Vagina (tissue), 2 donors: Measurements from ENCODE around the gene ECPAS. TPM values are rescaled to one million over a fixed set of nuclear protein-coding genes. Genes with fewer than 3 reads are reported as not detected.

Source experiments
- DNase-seq, 2 donors: peaks; one replicate each; pipeline ENCODE4 v3.0.0-alpha.2; 2017; ENCODE audit errors: extremely low spot score in 2 of 2
- H3K27ac ChIP-seq: fragments of 200-600 bp; sonication (generic); one replicate; pipeline ENCODE4 v1.5.1; 2019
- H3K27me3 ChIP-seq: fragments of 200-600 bp; sonication (generic); one replicate; pipeline ENCODE4 v1.5.1; 2019
- H3K36me3 ChIP-seq, 2 donors: fragments of 200-600 bp; sonication (generic); one replicate each; pipeline ENCODE4 v1.5.1; 2017 to 2019
- H3K4me1 ChIP-seq: fragments of 200-600 bp; sonication (generic); one replicate; pipeline ENCODE4 v1.5.1; 2019
- H3K4me3 ChIP-seq, 2 donors: fragments of 200-600 bp; sonication (generic); 1 replicate in 1 of 2; 2 replicates in 1 of 2; pipeline ENCODE4 v1.5.1; 2016 to 2019
- H3K9me3 ChIP-seq: fragments of 200-600 bp; sonication (generic); one replicate; pipeline ENCODE4 v1.5.1; 2019
- POLR2A ChIP-seq, 2 donors: fragments of 450-650 bp; IDR thresholded peaks; one replicate each; pipeline ENCODE4 v1.6.1; 2017; ENCODE audit warnings: antibody characterized with exemption in 2 of 2, mild to moderate bottlenecking in 2 of 2, moderate library complexity in 2 of 2
- POLR2AphosphoS5 ChIP-seq, 2 donors: sonication (generic); formaldehyde crosslinking; IDR thresholded peaks; one replicate each; pipeline ENCODE4 v1.9.0; 2017; ENCODE audit warnings: antibody characterized with exemption in 2 of 2, mild to moderate bottlenecking in 2 of 2, low read depth in 1 of 2; ENCODE audit not compliant: insufficient read depth in 1 of 2
- intact Hi-C: fragments of 100-400 bp; cut with DNase I; formaldehyde crosslinking; loops from one replicate; pipeline ENCODE4 v1.15.1; 2023
- total RNA-seq: library from RNA; depleted of rRNA; stranded (reverse); fragments of >200 nt; gene quantifications from one replicate; pipeline ENCODE4 v1.2.3, GENCODE V29; 2016
- TF ChIP-seq, protein P1 (sequence below), 3 experiments: fragments of 450-650 bp in 2 of 3; fragments of 200-600 bp in 1 of 3; sonication (generic) in 1 of 3; IDR thresholded peaks; one replicate each; pipeline ENCODE4 v1.5.1; 2017 to 2019; ENCODE audit warnings: antibody characterized with exemption in 3 of 3, mild to moderate bottlenecking in 2 of 3, moderate library complexity in 2 of 3

ECPAS gene
- total RNA-seq, 1 donor from 2014 or later = 62.9 TPM

GRCh38 chr9:111400564-111400898, 83.7 kb downstream of the ECPAS start:
- H3K4me3 ChIP-seq = no peak overlapping the region
- H3K36me3 ChIP-seq = peaks cover 5 to 79% of the 10 kb centered on the region in 2 donors
- H3K4me1 ChIP-seq = no peaks in the 10 kb centered on the region
- peaks cover 9% of the 10 kb centered on the region for H3K9me3 ChIP-seq
- no peak for DNase-seq
- no peaks in the 10 kb centered on the region for H3K27me3 ChIP-seq
- intact Hi-C loops = no loop called here
- TF ChIP-seq, protein P1, sequence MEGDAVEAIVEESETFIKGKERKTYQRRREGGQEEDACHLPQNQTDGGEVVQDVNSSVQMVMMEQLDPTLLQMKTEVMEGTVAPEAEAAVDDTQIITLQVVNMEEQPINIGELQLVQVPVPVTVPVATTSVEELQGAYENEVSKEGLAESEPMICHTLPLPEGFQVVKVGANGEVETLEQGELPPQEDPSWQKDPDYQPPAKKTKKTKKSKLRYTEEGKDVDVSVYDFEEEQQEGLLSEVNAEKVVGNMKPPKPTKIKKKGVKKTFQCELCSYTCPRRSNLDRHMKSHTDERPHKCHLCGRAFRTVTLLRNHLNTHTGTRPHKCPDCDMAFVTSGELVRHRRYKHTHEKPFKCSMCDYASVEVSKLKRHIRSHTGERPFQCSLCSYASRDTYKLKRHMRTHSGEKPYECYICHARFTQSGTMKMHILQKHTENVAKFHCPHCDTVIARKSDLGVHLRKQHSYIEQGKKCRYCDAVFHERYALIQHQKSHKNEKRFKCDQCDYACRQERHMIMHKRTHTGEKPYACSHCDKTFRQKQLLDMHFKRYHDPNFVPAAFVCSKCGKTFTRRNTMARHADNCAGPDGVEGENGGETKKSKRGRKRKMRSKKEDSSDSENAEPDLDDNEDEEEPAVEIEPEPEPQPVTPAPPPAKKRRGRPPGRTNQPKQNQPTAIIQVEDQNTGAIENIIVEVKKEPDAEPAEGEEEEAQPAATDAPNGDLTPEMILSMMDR (IDR thresholded peaks at IDR 0.05) = no peak
- H3K27ac ChIP-seq = no peak overlapping the region

DNA sequence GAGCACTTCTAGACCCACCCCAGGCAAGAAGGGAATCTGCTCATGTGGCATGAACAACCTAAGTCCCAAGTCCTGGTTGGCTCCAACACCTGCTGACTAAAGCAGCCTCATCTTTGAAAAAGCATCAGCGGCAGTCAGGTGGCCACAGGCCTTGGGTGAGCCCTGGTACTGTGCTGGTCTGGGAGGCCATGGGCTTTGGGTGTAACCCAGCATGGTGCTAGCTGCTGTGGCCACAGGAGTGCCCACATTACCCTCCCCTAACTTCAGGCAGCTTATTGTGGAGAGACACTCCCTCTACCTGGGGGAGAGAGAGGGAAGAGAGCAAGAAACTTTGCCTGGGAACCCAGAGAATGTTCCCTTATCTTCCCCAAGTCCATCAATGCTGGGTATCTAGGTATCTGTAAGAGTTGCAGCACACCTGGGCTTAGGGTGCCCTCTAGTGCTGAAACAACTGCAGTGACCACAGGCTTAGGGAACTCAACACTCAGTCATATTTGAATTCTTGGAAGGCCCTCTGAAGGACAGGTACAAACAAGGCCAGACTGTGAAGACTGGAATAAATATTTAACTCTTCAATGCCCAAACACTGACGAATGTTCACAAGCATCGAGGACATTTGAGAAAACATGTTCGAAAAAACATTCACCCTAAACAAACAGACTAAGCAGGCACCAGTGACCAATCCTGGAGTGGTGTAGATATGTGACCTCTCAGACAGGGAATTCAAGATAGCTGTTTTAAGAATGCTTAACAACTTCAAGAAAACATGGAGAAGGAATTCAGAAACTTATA, 84.2 kb downstream of the ECPAS start:
- no peak overlapping the region for H3K27ac ChIP-seq
- H3K36me3 ChIP-seq = peaks cover 5 to 79% of the 10 kb centered on the region in 2 donors
- intact Hi-C loops = no loop called here
- H3K9me3 ChIP-seq = peaks cover 9% of the 10 kb centered on the region
- no peak for DNase-seq
- H3K4me1 ChIP-seq = no peaks in the 10 kb centered on the region
- H3K4me3 ChIP-seq = no peak overlapping the region
- no peak for TF ChIP-seq POLR2A (IDR thresholded peaks at IDR 0.05)
- TF ChIP-seq, protein P1 (IDR thresholded peaks at IDR 0.05) = no peak
- TF ChIP-seq POLR2AphosphoS5 (IDR thresholded peaks at IDR 0.05; ENCODE audit: insufficient read depth in 1 of 2, low read depth in 1 of 2) = no peak
- H3K27me3 ChIP-seq = no peaks in the 10 kb centered on the region

- Histone ChIP-seq H3K36me3 (peaks cover 5 to 75% of the 10 kb centered on the region in 2 donors), H3K9me3 (peaks cover 9% of the 10 kb centered on the region), H3K4me1 (no peaks in the 10 kb centered on the region), H3K27me3 (no peaks in the 10 kb centered on the region), H3K4me3 (no peak overlapping the region), H3K27ac (no peak overlapping the region)
- TF ChIP-seq POLR2AphosphoS5 (IDR thresholded peaks at IDR 0.05; ENCODE audit: insufficient read depth in 1 of 2, low read depth in 1 of 2) = no peak
- TF ChIP-seq, protein P1 (IDR thresholded peaks at IDR 0.05) = no peak
- no peak for TF ChIP-seq POLR2A (IDR thresholded peaks at IDR 0.05)
- intact Hi-C loops = no loop called here
- no peak for DNase-seq
Observed at GRCh38 chr9:111399211-111399739, 84.9 kb downstream of the ECPAS start.

DNA sequence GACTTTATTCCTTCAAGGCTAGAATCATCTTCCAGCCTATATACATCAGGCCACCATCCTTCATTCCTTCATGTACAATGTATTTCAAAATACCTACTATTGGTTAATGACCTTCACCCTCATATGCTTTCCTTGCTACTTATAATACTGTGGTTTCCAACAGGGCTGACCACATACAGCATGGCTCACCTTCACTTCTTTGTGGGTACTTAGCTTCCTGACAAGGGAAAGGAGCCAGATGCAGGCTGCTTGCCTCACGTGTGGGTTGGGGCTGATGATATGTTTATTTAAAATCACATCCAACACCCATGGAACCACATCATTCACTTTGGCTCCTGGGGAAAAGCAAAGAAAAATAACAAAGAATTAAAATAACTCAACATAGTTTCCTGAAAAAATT, 90.2 kb downstream of the ECPAS start:
- no peak overlapping the region for H3K27ac ChIP-seq
- TF ChIP-seq POLR2AphosphoS5 (IDR thresholded peaks at IDR 0.05; ENCODE audit: insufficient read depth in 1 of 2, low read depth in 1 of 2) (no peak), POLR2A (IDR thresholded peaks at IDR 0.05) (no peak)
- TF ChIP-seq, protein P1 (IDR thresholded peaks at IDR 0.05) = no peak
- H3K9me3 ChIP-seq = no peaks in the 10 kb centered on the region
- no peaks in the 10 kb centered on the region for H3K4me1 ChIP-seq
- DNase-seq = no peak
- H3K27me3 ChIP-seq = no peaks in the 10 kb centered on the region
- no peak overlapping the region for H3K4me3 ChIP-seq
- intact Hi-C loops = no loop called here
- peaks cover 5 to 76% of the 10 kb centered on the region in 2 donors for H3K36me3 ChIP-seq

DNA sequence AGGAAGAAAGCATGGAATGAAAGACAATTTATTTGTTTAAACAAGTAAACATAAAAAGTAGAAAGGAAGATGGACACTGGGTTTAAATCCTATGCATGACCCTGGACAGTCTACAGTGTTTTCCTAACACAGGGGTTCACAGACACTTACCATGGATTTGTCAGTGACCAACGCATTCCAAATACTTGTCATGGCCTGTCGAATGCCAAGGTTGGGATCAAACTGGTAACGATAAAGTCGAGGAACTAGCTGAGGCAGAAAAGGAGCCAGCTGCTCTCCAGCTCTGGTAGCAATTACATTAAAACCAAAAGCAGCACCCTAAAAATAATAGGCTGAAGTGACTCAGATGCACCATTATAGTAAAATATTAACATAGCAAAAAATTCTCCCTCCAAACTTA, 94.8 kb downstream of the ECPAS start:
- Histone ChIP-seq H3K36me3 (peaks cover 0 to 87% of the 10 kb centered on the region in 2 donors), H3K27ac (no peak overlapping the region), H3K4me3 (no peak overlapping the region), H3K27me3 (no peaks in the 10 kb centered on the region), H3K9me3 (no peaks in the 10 kb centered on the region), H3K4me1 (no peaks in the 10 kb centered on the region)
- intact Hi-C loops = no loop called here
- DNase-seq = no peak
- TF ChIP-seq POLR2AphosphoS5 (IDR thresholded peaks at IDR 0.05; ENCODE audit: insufficient read depth in 1 of 2, low read depth in 1 of 2) (no peak), POLR2A (IDR thresholded peaks at IDR 0.05) (no peak)
- TF ChIP-seq, protein P1 (IDR thresholded peaks at IDR 0.05) = no peak
